NCI-H128 (cell line): Measurements from ENCODE around the gene KLHL5.

ENCODE experiments used
- DNase-seq: peaks from one replicate; lab custom pipeline; 2025; ENCODE audit not compliant: unreplicated experiment; lab: John Stamatoyannopoulos, UW

The KLHL5 gene

GRCh38 chr4:39043058-39043860 lies 18.8 kb upstream of the KLHL5 start:
- DNase-seq, result no peak

- DNase-seq, result no peak
Observed at GRCh38 chr4:39043861-39044363, 18.1 kb upstream of the KLHL5 start.

GRCh38 chr4:39044364-39044955 lies 17.6 kb upstream of the KLHL5 start:
- DNase-seq, result peak; percentile 27

- DNase-seq, result no peak
Observed at GRCh38 chr4:39044956-39045826, 16.8 kb upstream of the KLHL5 start.

- no peak for DNase-seq
Observed at GRCh38 chr4:39045827-39046221, 16.2 kb upstream of the KLHL5 start.

- DNase-seq, result no peak
Observed at GRCh38 chr4:39046249-39046648, 15.8 kb upstream of the KLHL5 start.

GRCh38 chr4:39047681-39048080 lies 14.4 kb upstream of the KLHL5 start:
- no peak for DNase-seq

GRCh38 chr4:39048311-39048710 lies 13.7 kb upstream of the KLHL5 start:
- DNase-seq, result no peak

GRCh38 chr4:39050590-39050989 lies 11.4 kb upstream of the KLHL5 start:
- DNase-seq, result no peak

GRCh38 chr4:39051492-39051891 lies 10.5 kb upstream of the KLHL5 start:
- no peak for DNase-seq

- no peak for DNase-seq
Observed at GRCh38 chr4:39053983-39054382, 8.0 kb upstream of the KLHL5 start.

- no peak for DNase-seq
Observed at GRCh38 chr4:39054497-39054896, 7.5 kb upstream of the KLHL5 start.

GRCh38 chr4:39056023-39056422 lies 6.0 kb upstream of the KLHL5 start:
- no peak for DNase-seq

- no peak for DNase-seq
Observed at GRCh38 chr4:39061457-39061856, 575 bp upstream of the KLHL5 start.

GRCh38 chr4:39062770-39063097 lies 702 bp downstream of the KLHL5 start:
- no peak for DNase-seq

- no peak for DNase-seq
Observed at GRCh38 chr4:39063430-39063829, 1.4 kb downstream of the KLHL5 start.

GRCh38 chr4:39066371-39066770 lies 4.3 kb downstream of the KLHL5 start:
- no peak for DNase-seq

GRCh38 chr4:39067031-39067430 lies 5.0 kb downstream of the KLHL5 start:
- no peak for DNase-seq

- no peak for DNase-seq
Observed at GRCh38 chr4:39067451-39067850, 5.4 kb downstream of the KLHL5 start.

- DNase-seq, result no peak
Observed at GRCh38 chr4:39068907-39069306, 6.9 kb downstream of the KLHL5 start.

- DNase-seq, result no peak
Observed at GRCh38 chr4:39078829-39079228, 16.8 kb downstream of the KLHL5 start.

GRCh38 chr4:39083164-39083563 lies 21.1 kb downstream of the KLHL5 start:
- no peak for DNase-seq
